G401 (cell line): Measurements from ENCODE around the gene C1R. TPM values are rescaled to one million over a fixed set of nuclear protein-coding genes. Genes with fewer than 3 reads are reported as not detected.

Experiments used
- DNase-seq: peaks from one replicate; pipeline ENCODE4 v3.0.0-alpha.2; 2015; ENCODE audit warnings: low spot score
- in situ Hi-C: cut with HindIII; loops from 2 replicates; pipeline ENCODE4 v1.10.0; 2016; ENCODE audit warnings: low sequenced_read_pairs, mixed read lengths
- total RNA-seq: library from RNA; depleted of rRNA; stranded (reverse); fragments of >200 nt; shearing (Covaris generic); gene quantifications from 2 replicates; pipeline ENCODE4 v1.2.3, GENCODE V29; 2014; rRNA removed

The C1R gene
- total RNA-seq = 0.78 and 0.98 TPM in 2 replicates

- in situ Hi-C loops = no loop called here
- DNase-seq = peak; percentile 72
These were observed at the start of gene C1R for GRCh38 chr12:7092229-7092985. C1R (minus strand) TSS chr12:7092445; CDS start chr12:7092388, 57 bp downstream.

GRCh38 chr12:7141351-7142005 is 49.2 kb upstream of the C1R start:
- DNase-seq = no peak
- in situ Hi-C loops = no loop called here

GRCh38 chr12:7139200-7139599 is 47.0 kb upstream of the C1R start:
- no peak for DNase-seq
- in situ Hi-C loops = no loop called here

- DNase-seq = no peak
- in situ Hi-C loops = no loop called here
These were observed 45.7 kb upstream of the C1R start for GRCh38 chr12:7137908-7138307.

- DNase-seq = peak; percentile 90
- in situ Hi-C loops = no loop called here
These were observed 44.4 kb upstream of the C1R start for GRCh38 chr12:7136676-7137075.

GRCh38 chr12:7136071-7136470 is 43.8 kb upstream of the C1R start:
- peak; percentile 72 for DNase-seq
- in situ Hi-C loops = no loop called here

GRCh38 chr12:7134396-7135166 is 42.3 kb upstream of the C1R start:
- peak; percentile 62 for DNase-seq
- in situ Hi-C loops = no loop called here

GRCh38 chr12:7131502-7131866 is 39.2 kb upstream of the C1R start:
- DNase-seq = peak; percentile 58
- in situ Hi-C loops = no loop called here

- DNase-seq = peak; percentile 88
- in situ Hi-C loops = no loop called here
These were observed 38.7 kb upstream of the C1R start for GRCh38 chr12:7130701-7131501.

- in situ Hi-C loops = no loop called here
- DNase-seq = peak; percentile 87
These were observed 37.8 kb upstream of the C1R start, which contains the start of gene CLSTN3 for GRCh38 chr12:7129872-7130691. CLSTN3 (plus strand) TSS chr12:7130371; CDS start chr12:7130649, 278 bp downstream.

- peak; percentile 37 for DNase-seq
- in situ Hi-C loops = no loop called here
These were observed 37.1 kb upstream of the C1R start for GRCh38 chr12:7129287-7129871.

GRCh38 chr12:7128681-7129286 is 36.5 kb upstream of the C1R start, which contains the start of gene RBP5:
RBP5 (minus strand) TSS chr12:7128889; CDS start chr12:7128775, 114 bp downstream.
- DNase-seq = no peak
- in situ Hi-C loops = no loop called here

GRCh38 chr12:7127916-7128626 is 35.8 kb upstream of the C1R start:
- in situ Hi-C loops = no loop called here
- DNase-seq = no peak

GRCh38 chr12:7125632-7126227 is 33.5 kb upstream of the C1R start:
- in situ Hi-C loops = no loop called here
- DNase-seq = no peak

GRCh38 chr12:7123806-7124522 is 31.7 kb upstream of the C1R start:
- in situ Hi-C loops = no loop called here

More at GRCh38 chr12:7123806-7124522, 31.7 kb upstream of the C1R start:
- DNase-seq = no peak
